ENCODE results near the gene AOAH.

The AOAH gene

DNA sequence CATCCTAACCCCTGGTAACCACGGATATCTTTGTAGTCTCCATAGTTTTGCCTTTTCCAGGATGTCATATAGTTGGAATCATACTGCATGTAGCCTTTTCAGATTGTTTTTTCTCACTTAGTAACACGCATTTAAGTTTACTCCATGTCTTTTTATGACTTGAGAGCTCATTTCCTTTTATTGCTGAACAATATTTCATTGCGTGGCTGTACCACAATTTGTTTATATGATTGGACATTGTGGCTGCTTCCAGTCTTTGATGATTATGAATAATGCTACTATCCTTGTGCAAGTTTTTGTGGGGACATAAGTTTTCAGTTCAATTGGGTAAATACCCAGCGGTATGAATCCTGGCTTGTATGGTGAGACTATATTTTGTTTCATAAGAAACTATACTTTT is 60.8 kb downstream of the AOAH start:
- Histone ChIP-seq H3K9ac (ENCODE audit: low read length) (no peak overlapping the region), H3K36me3 (ENCODE audit: insufficient read depth, low read length) (no peaks in the 10 kb centered on the region), H3K9me3 (ENCODE audit: low read length) (no peaks in the 10 kb centered on the region), H3K27me3 (ENCODE audit: control insufficient read depth in 1 of 2, insufficient read depth in 2 of 2, low read length in 2 of 2) (no peaks in the 10 kb centered on the region), H3K4me1 (ENCODE audit: insufficient read depth, low read length) (no peaks in the 10 kb centered on the region), H3K4me3 (ENCODE audit: low read depth in 1 of 2, low read length in 2 of 2) (no peak overlapping the region), H3K27ac (ENCODE audit: low read depth, low read length) (no peak overlapping the region)

DNA sequence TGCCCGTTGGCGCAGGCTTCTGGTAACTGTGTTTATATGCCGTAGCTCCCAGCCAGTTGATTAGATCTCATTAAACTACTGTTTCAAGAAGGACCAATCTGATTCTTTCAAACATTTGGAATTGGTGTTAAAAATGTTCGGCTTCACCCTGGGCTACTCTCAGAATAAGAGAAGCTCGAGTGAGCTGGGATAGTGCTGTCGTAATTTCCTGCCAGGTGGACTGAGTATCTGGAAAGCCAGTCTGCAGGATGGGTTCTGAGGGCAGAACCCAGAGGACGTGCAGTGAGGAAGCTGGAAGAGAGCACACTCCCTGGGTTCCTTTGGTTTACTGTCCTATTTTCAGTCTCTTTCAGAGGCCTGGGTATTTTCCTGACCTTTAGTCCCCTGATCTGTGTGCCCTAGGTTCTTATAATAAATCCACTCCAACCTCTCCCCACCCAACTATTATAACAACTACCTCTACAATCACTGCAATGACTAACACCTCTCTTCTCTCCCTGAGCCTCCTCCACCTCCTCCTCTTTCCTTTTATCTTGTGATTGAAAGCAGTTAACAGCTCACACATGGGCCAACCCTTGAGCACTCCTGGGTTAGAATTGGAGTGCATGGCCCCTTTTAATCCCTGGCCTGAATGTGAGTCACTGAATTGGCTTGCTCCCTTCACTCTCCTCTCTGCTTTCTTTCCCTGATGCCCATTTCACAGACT is 63.0 kb downstream of the AOAH start:
- no peaks in the 10 kb centered on the region for H3K9me3 ChIP-seq (ENCODE audit: low read length)
- no peak overlapping the region for H3K9ac ChIP-seq (ENCODE audit: low read length)
- H3K27me3 ChIP-seq (ENCODE audit: control insufficient read depth in 1 of 2, insufficient read depth in 2 of 2, low read length in 2 of 2): no peaks in the 10 kb centered on the region
- H3K27ac ChIP-seq (ENCODE audit: low read depth, low read length): no peak overlapping the region
- no peaks in the 10 kb centered on the region for H3K36me3 ChIP-seq (ENCODE audit: insufficient read depth, low read length)
- H3K4me1 ChIP-seq (ENCODE audit: insufficient read depth, low read length): no peaks in the 10 kb centered on the region
- no peak overlapping the region for H3K4me3 ChIP-seq (ENCODE audit: low read depth in 1 of 2, low read length in 2 of 2)

- no peaks in the 10 kb centered on the region for H3K4me1 ChIP-seq (ENCODE audit: insufficient read depth, low read length)
- H3K27ac ChIP-seq (ENCODE audit: low read depth, low read length): no peak overlapping the region
- no peaks in the 10 kb centered on the region for H3K36me3 ChIP-seq (ENCODE audit: insufficient read depth, low read length)
- H3K9me3 ChIP-seq (ENCODE audit: low read length): no peaks in the 10 kb centered on the region
- no peak overlapping the region for H3K4me3 ChIP-seq (ENCODE audit: low read depth in 1 of 2, low read length in 2 of 2)
- no peak overlapping the region for H3K9ac ChIP-seq (ENCODE audit: low read length)
- H3K27me3 ChIP-seq (ENCODE audit: control insufficient read depth in 1 of 2, insufficient read depth in 2 of 2, low read length in 2 of 2): no peaks in the 10 kb centered on the region
Observed at GRCh38 chr7:36659638-36660341, 64.5 kb downstream of the AOAH start.

DNA sequence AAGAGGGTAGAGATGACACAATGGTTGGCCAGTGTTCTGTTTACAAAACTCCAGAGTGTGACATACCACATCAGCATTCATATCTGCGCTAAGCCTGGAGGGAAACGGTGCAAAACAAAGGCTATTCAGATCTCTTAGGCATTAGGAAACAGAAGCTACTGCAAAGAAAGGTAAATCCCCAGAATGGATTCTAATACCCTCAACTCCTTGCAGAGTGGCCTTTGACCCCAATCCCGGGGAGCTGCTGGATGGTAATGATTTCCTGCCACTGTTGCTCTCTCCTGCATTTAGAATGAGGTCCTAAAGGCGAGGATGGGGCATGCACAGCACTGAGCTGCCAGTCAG is 65.2 kb downstream of the AOAH start:
- H3K27me3 ChIP-seq (ENCODE audit: control insufficient read depth in 1 of 2, insufficient read depth in 2 of 2, low read length in 2 of 2): no peaks in the 10 kb centered on the region
- H3K4me1 ChIP-seq (ENCODE audit: insufficient read depth, low read length): no peaks in the 10 kb centered on the region
- H3K9ac ChIP-seq (ENCODE audit: low read length): no peak overlapping the region
- H3K4me3 ChIP-seq (ENCODE audit: low read depth in 1 of 2, low read length in 2 of 2): no peak overlapping the region
- H3K9me3 ChIP-seq (ENCODE audit: low read length): no peaks in the 10 kb centered on the region
- H3K27ac ChIP-seq (ENCODE audit: low read depth, low read length): no peak overlapping the region
- no peaks in the 10 kb centered on the region for H3K36me3 ChIP-seq (ENCODE audit: insufficient read depth, low read length)

- H3K27me3 ChIP-seq (ENCODE audit: control insufficient read depth in 1 of 2, insufficient read depth in 2 of 2, low read length in 2 of 2): no peaks in the 10 kb centered on the region
- no peaks in the 10 kb centered on the region for H3K9me3 ChIP-seq (ENCODE audit: low read length)
- no peak overlapping the region for H3K27ac ChIP-seq (ENCODE audit: low read depth, low read length)
- no peaks in the 10 kb centered on the region for H3K36me3 ChIP-seq (ENCODE audit: insufficient read depth, low read length)
- no peak overlapping the region for H3K9ac ChIP-seq (ENCODE audit: low read length)
- H3K4me3 ChIP-seq (ENCODE audit: low read depth in 1 of 2, low read length in 2 of 2): no peak overlapping the region
- H3K4me1 ChIP-seq (ENCODE audit: insufficient read depth, low read length): no peaks in the 10 kb centered on the region
Observed at GRCh38 chr7:36658335-36659171, 65.7 kb downstream of the AOAH start.

DNA sequence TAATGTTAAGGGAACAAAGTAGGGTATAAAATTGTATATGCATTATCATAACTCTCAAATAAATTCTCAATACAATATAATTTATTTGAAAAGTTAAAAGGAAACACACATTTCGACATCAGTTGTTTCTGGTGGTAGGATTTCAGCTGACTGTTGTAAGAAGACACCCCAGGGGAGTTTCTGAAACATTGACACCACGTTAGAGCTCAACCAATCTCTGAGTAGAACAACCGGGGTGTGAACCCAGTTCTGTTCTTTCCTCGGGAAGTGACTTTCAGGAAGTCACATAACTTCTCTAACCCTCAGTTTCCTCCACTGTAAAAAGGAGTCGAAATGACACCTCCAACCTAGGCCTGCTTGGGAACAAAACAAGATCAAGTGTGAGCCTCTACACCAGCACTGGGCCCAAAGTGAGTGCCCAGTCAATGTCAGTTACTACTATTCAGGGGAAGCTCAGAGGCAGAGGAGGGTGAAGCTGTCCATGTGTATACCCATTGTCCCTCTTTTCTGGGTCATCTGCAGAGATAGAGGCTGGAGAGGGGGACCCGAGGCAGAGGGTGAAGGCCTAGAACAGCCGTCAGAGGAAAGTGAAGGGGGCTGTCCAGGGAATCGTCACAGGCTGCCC is 67.1 kb downstream of the AOAH start:
- no peak overlapping the region for H3K27ac ChIP-seq (ENCODE audit: low read depth, low read length)
- H3K36me3 ChIP-seq (ENCODE audit: insufficient read depth, low read length): no peaks in the 10 kb centered on the region
- no peaks in the 10 kb centered on the region for H3K4me1 ChIP-seq (ENCODE audit: insufficient read depth, low read length)
- no peaks in the 10 kb centered on the region for H3K9me3 ChIP-seq (ENCODE audit: low read length)
- no peak overlapping the region for H3K9ac ChIP-seq (ENCODE audit: low read length)
- H3K27me3 ChIP-seq (ENCODE audit: control insufficient read depth in 1 of 2, insufficient read depth in 2 of 2, low read length in 2 of 2): no peaks in the 10 kb centered on the region
- no peak overlapping the region for H3K4me3 ChIP-seq (ENCODE audit: low read depth in 1 of 2, low read length in 2 of 2)

DNA sequence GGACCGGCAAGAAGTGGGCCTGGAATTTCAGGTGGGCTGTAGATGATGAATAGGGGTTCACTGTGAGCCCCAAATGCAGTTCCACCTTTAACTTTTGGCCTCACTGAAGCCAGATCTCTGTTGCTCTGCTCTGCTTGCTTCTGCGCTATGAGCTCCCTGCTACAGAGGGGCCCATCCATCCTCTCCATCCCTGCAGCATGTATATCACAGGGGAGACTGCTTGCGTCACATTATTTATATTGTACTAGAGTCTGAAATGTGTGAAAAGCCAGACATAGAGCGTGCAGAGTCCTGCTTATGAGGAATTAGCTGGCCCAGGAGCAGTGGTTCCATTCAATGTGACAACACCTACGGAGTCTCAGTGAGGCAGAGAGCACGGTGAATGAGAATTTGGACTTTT is 69.9 kb downstream of the AOAH start:
- H3K36me3 ChIP-seq (ENCODE audit: insufficient read depth, low read length): no peaks in the 10 kb centered on the region
- no peak overlapping the region for H3K4me3 ChIP-seq (ENCODE audit: low read depth in 1 of 2, low read length in 2 of 2)
- H3K27ac ChIP-seq (ENCODE audit: low read depth, low read length): no peak overlapping the region
- no peak overlapping the region for H3K9ac ChIP-seq (ENCODE audit: low read length)
- no peaks in the 10 kb centered on the region for H3K4me1 ChIP-seq (ENCODE audit: insufficient read depth, low read length)
- H3K9me3 ChIP-seq (ENCODE audit: low read length): no peaks in the 10 kb centered on the region
- no peaks in the 10 kb centered on the region for H3K27me3 ChIP-seq (ENCODE audit: control insufficient read depth in 1 of 2, insufficient read depth in 2 of 2, low read length in 2 of 2)

GRCh38 chr7:36653663-36654355 is 70.5 kb downstream of the AOAH start:
- Histone ChIP-seq H3K27me3 (ENCODE audit: control insufficient read depth in 1 of 2, insufficient read depth in 2 of 2, low read length in 2 of 2) (no peaks in the 10 kb centered on the region), H3K4me1 (ENCODE audit: insufficient read depth, low read length) (no peaks in the 10 kb centered on the region), H3K9me3 (ENCODE audit: low read length) (no peaks in the 10 kb centered on the region), H3K4me3 (ENCODE audit: low read depth in 1 of 2, low read length in 2 of 2) (no peak overlapping the region), H3K27ac (ENCODE audit: low read depth, low read length) (no peak overlapping the region), H3K9ac (ENCODE audit: low read length) (no peak overlapping the region), H3K36me3 (ENCODE audit: insufficient read depth, low read length) (no peaks in the 10 kb centered on the region)

DNA sequence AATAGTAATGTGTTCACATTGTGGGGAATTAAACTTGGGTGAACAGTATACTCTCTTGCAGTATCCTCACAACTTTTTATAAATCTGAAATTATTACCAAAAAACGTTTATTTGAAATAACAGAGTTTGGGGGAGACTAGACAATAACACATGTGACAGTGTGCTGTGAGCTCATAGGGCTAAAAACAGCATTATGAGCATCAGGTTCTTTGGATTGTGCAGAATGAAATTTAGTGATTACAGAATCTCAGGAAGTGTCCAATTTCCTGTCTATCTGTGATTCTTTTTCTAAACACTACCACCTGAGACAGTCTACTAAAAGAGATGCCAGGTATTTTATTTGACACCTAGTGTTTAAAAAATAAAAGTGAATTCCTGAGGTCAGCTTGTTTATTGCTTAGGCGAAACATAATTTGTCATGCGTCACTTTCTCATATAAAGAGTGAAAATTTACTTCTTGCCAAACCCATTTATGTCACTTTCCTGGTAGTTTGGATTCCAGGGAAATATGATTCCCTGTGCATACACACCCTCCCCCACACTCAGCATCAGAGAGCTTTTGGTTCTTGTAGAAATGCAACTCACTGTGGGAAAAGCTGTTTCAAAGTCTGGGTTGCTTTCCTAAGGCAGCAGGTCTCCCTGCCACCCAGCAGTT is 71.2 kb downstream of the AOAH start:
- no peak overlapping the region for H3K27ac ChIP-seq (ENCODE audit: low read depth, low read length)
- H3K4me1 ChIP-seq (ENCODE audit: insufficient read depth, low read length): no peaks in the 10 kb centered on the region
- H3K4me3 ChIP-seq (ENCODE audit: low read depth in 1 of 2, low read length in 2 of 2): no peak overlapping the region
- no peaks in the 10 kb centered on the region for H3K9me3 ChIP-seq (ENCODE audit: low read length)
- no peak overlapping the region for H3K9ac ChIP-seq (ENCODE audit: low read length)
- no peaks in the 10 kb centered on the region for H3K27me3 ChIP-seq (ENCODE audit: control insufficient read depth in 1 of 2, insufficient read depth in 2 of 2, low read length in 2 of 2)
- H3K36me3 ChIP-seq (ENCODE audit: insufficient read depth, low read length): no peaks in the 10 kb centered on the region

GRCh38 chr7:36652431-36652830 is 71.9 kb downstream of the AOAH start:
- H3K27me3 ChIP-seq (ENCODE audit: control insufficient read depth in 1 of 2, insufficient read depth in 2 of 2, low read length in 2 of 2): no peaks in the 10 kb centered on the region
- no peaks in the 10 kb centered on the region for H3K4me1 ChIP-seq (ENCODE audit: insufficient read depth, low read length)
- H3K27ac ChIP-seq (ENCODE audit: low read depth, low read length): no peak overlapping the region
- H3K36me3 ChIP-seq (ENCODE audit: insufficient read depth, low read length): no peaks in the 10 kb centered on the region
- H3K9me3 ChIP-seq (ENCODE audit: low read length): no peaks in the 10 kb centered on the region
- H3K9ac ChIP-seq (ENCODE audit: low read length): no peak overlapping the region
- no peak overlapping the region for H3K4me3 ChIP-seq (ENCODE audit: low read depth in 1 of 2, low read length in 2 of 2)
